GM23338 (cell line): Measurements from ENCODE around the gene MRTO4. TPM values are rescaled to one million over a fixed set of nuclear protein-coding genes. Genes with fewer than 3 reads are reported as not detected.

Source experiments
- ATAC-seq: fragments of 200-7000 bp; cut with Tn5 transposase; 3 replicates; pipeline ENCODE4 v1.9.1; 2020
- DNase-seq: peaks from one replicate; pipeline ENCODE4 v3.0.0-alpha.2; 2015; ENCODE audit warnings: low spot score
- H2AFZ ChIP-seq: fragments of 200-600 bp; sonication (generic); 2 replicates; pipeline ENCODE4 v1.8.0; 2016; ENCODE audit warnings: antibody characterized with exemption, mild to moderate bottlenecking, moderate library complexity
- H3F3A ChIP-seq: fragments of 200-600 bp; sonication (generic); replicated peaks from 2 replicates; pipeline ENCODE4 v1.8.0; 2017; ENCODE audit warnings: antibody characterized with exemption, mixed run types, low read depth
- H3K27ac ChIP-seq: fragments of 200-600 bp; sonication (generic); 2 replicates; pipeline ENCODE4 v1.6.1; 2016; ENCODE audit warnings: low read depth
- H3K27me3 ChIP-seq: fragments of 200-600 bp; sonication (generic); 2 replicates; pipeline ENCODE4 v1.8.0; 2016; ENCODE audit warnings: mild to moderate bottlenecking, mixed run types, moderate library complexity; ENCODE audit not compliant: insufficient read depth
- H3K36me3 ChIP-seq: fragments of 200-600 bp; sonication (generic); 2 replicates; pipeline ENCODE4 v1.8.0; 2016; ENCODE audit warnings: mild to moderate bottlenecking; ENCODE audit not compliant: insufficient read depth
- H3K4me1 ChIP-seq: fragments of 200-600 bp; sonication (generic); 2 replicates; pipeline ENCODE4 v1.8.0; 2016; ENCODE audit warnings: mild to moderate bottlenecking, moderate library complexity; ENCODE audit not compliant: insufficient read depth
- H3K4me2 ChIP-seq: fragments of 200-600 bp; sonication (generic); 2 replicates; pipeline ENCODE4 v1.7.1; 2017; ENCODE audit warnings: mixed run types
- H3K4me3 ChIP-seq: fragments of 200-600 bp; sonication (generic); 2 replicates; pipeline ENCODE4 v1.6.1; 2016; ENCODE audit warnings: mixed run types
- H3K79me2 ChIP-seq: fragments of 200-600 bp; sonication (generic); replicated peaks from 2 replicates; pipeline ENCODE4 v1.8.0; 2017; ENCODE audit warnings: mild to moderate bottlenecking; ENCODE audit not compliant: insufficient read depth
- H3K9me2 ChIP-seq: fragments of 200-600 bp; sonication (generic); 2 replicates; pipeline ENCODE4 v1.8.0; 2017; ENCODE audit not compliant: insufficient read depth
- H4K20me1 ChIP-seq: fragments of 200-600 bp; sonication (generic); replicated peaks from 2 replicates; pipeline ENCODE4 v1.8.0; 2017; ENCODE audit warnings: mild to moderate bottlenecking; ENCODE audit not compliant: insufficient read depth
- H3K27ac Mint-ChIP-seq: 2 replicates; pipeline ENCODE4 v1.8.0; 2020; ENCODE audit warnings: inconsistent platforms, mild to moderate bottlenecking, moderate library complexity, mixed read lengths
- H3K27me3 Mint-ChIP-seq: 3 replicates; pipeline ENCODE4 v1.8.0; 2022; ENCODE audit warnings: low read depth, mild to moderate bottlenecking, moderate library complexity, mixed read lengths, inconsistent platforms; ENCODE audit not compliant: insufficient read depth, poor library complexity
- H3K36me3 Mint-ChIP-seq: 3 replicates; pipeline ENCODE4 v1.8.0; 2021; ENCODE audit warnings: low read depth, mild to moderate bottlenecking, inconsistent platforms, moderate library complexity, mixed read lengths
- H3K4me1 Mint-ChIP-seq: 3 replicates; pipeline ENCODE4 v1.8.0; 2020; ENCODE audit warnings: mild to moderate bottlenecking, inconsistent platforms, mixed read lengths
- H3K4me3 Mint-ChIP-seq: 3 replicates; pipeline ENCODE4 v1.8.0; 2021; ENCODE audit warnings: moderate library complexity, mild to moderate bottlenecking, inconsistent platforms, mixed read lengths
- H3K9me3 Mint-ChIP-seq: 3 replicates; pipeline ENCODE4 v1.8.0; 2020; ENCODE audit warnings: moderate library complexity, mild to moderate bottlenecking, inconsistent platforms, mixed read lengths
- CREB1 ChIP-seq: fragments of 250-450 bp; sonication (Bioruptor Pico); IDR thresholded peaks from 2 replicates; pipeline ENCODE4 v1.5.0; 2020; ENCODE audit warnings: low read depth, mild to moderate bottlenecking, moderate library complexity
- ETS1 ChIP-seq: IDR thresholded peaks from 2 replicates; pipeline ENCODE4 v1.6.1; 2016; ENCODE audit warnings: antibody characterized with exemption
- EZH2 ChIP-seq: fragments of 200-600 bp; sonication (generic); IDR thresholded peaks from one replicate; pipeline ENCODE4 v1.8.0; 2017; ENCODE audit warnings: antibody characterized with exemption, mild to moderate bottlenecking, low read depth; ENCODE audit not compliant: unreplicated experiment
- EZH2phosphoT487 ChIP-seq: fragments of 200-600 bp; sonication (generic); IDR thresholded peaks from one replicate; pipeline ENCODE4 v1.8.1; 2018; ENCODE audit warnings: antibody characterized with exemption; ENCODE audit not compliant: unreplicated experiment
- JUNB ChIP-seq: IDR thresholded peaks from one replicate; pipeline ENCODE4 v1.6.1; 2016; ENCODE audit warnings: antibody characterized with exemption; ENCODE audit not compliant: unreplicated experiment
- NANOG ChIP-seq: IDR thresholded peaks from 2 replicates; pipeline ENCODE4 v1.6.1; 2016; ENCODE audit warnings: antibody characterized with exemption, borderline replicate concordance
- POLR2AphosphoS5 ChIP-seq: IDR thresholded peaks from 2 replicates; pipeline ENCODE4 v1.6.1; 2016; ENCODE audit warnings: antibody characterized with exemption, low read depth
- REST ChIP-seq: IDR thresholded peaks from one replicate; pipeline ENCODE4 v1.6.1; 2018; ENCODE audit warnings: antibody characterized with exemption; ENCODE audit not compliant: unreplicated experiment
- STAT1 ChIP-seq: IDR thresholded peaks from one replicate; pipeline ENCODE4 v1.6.1; 2016; ENCODE audit warnings: antibody characterized with exemption; ENCODE audit not compliant: unreplicated experiment
- ZNF114 ChIP-seq: fragments of 250-450 bp; sonication (Bioruptor Pico); IDR thresholded peaks from 2 replicates; pipeline ENCODE4 v1.5.0; 2020; ENCODE audit warnings: mild to moderate bottlenecking, moderate library complexity
- ZNF331 ChIP-seq: fragments of 250-450 bp; sonication (Bioruptor Pico); IDR thresholded peaks from 2 replicates; pipeline ENCODE4 v1.5.0; 2020; ENCODE audit warnings: low read depth, mild to moderate bottlenecking, moderate library complexity
- ZNF462 ChIP-seq: fragments of 250-450 bp; sonication (Bioruptor Pico); IDR thresholded peaks from 2 replicates; pipeline ENCODE4 v1.5.0; 2020; ENCODE audit warnings: mild to moderate bottlenecking, moderate library complexity
- polyA plus RNA-seq: library from polyadenylated mRNA; unstranded; fragments of >200 nt; fragmentation: Nextera tagmentation; extraction: Ambion mirVana; gene quantifications from 2 replicates; pipeline ENCODE4 v1.2.1, GENCODE V29; 2016
- total RNA-seq: library from RNA; depleted of rRNA; stranded (reverse); fragments of >200 nt; shearing (Covaris generic); gene quantifications from 2 replicates; pipeline ENCODE4 v1.2.3, GENCODE V29; 2014
- TF ChIP-seq, protein P1 (sequence below), 2 experiments: fragments of 200-600 bp in 1 of 2; sonication (generic) in 1 of 2; conservative IDR thresholded peaks; 2 replicates each; pipeline versions ENCODE4 v1.5.1 to v1.6.1; 2016 to 2017; ENCODE audit warnings: antibody characterized with exemption in 2 of 2, low read depth in 2 of 2, mild to moderate bottlenecking in 2 of 2, moderate library complexity in 1 of 2

Gene MRTO4
- total and polyA plus RNA-seq, 2 experiments from 2014 or later, result 54.2 to 88.5 TPM

DNA sequence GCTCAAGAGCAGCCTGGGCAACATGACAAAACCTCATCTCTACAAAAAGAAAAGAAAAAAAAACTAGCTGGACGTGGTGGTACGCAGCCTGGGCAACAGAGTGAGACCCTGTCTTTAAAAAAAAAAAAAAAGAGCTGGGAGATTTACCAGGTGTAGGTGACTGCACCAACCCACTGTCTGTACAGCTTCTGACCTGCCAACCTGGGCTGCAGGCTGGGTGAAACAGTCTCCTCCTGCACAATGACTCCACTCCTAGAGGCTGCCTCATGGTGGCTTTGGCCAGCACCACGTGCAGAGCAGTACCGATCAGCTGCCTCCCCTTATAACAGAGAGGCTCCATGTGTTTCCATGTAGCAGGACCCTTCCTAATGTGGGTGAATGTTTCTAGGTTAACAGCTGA lies 3.7 kb downstream of the MRTO4 start:
- Histone ChIP-seq H4K20me1 (peaks cover 26% of the 10 kb centered on the region), H2AFZ (no peak overlapping the region), H3K4me2 (no peak overlapping the region), H3K27me3 (no peaks in the 10 kb centered on the region), H3K79me2 (peaks cover 59% of the 10 kb centered on the region), H3K36me3 (peaks cover 33% of the 10 kb centered on the region), H3K27ac (no peak overlapping the region), H3K4me1 (peaks cover 12% of the 10 kb centered on the region), H3K4me3 (no peak overlapping the region), H3K9me2 (no peaks in the 10 kb centered on the region), H3F3A (no peaks in the 10 kb centered on the region)
- DNase-seq, result no peak
- Mint-ChIP-seq H3K27ac (no peak overlapping the region), H3K9me3 (peaks cover 3% of the 10 kb centered on the region; the same call in 1 of the 3 replicates), H3K36me3 (peaks cover 66% of the 10 kb centered on the region), H3K27me3 (peaks cover 23% of the 10 kb centered on the region), H3K4me3 (no peak overlapping the region), H3K4me1 (peaks cover 16% of the 10 kb centered on the region)
- ATAC-seq, result no peak
- TF ChIP-seq NANOG (no peak), ETS1 (no peak), ZNF462 (CRISPR knock-in tag) (no peak), STAT1 (no peak), EZH2 (no peak), REST (no peak), JUNB (no peak), POLR2AphosphoS5 (no peak), ZNF331 (no peak), ZNF114 (CRISPR knock-in tag) (no peak), EZH2phosphoT487 (no peak), CREB1 (CRISPR knock-in tag) (no peak)
- TF ChIP-seq, protein P1, sequence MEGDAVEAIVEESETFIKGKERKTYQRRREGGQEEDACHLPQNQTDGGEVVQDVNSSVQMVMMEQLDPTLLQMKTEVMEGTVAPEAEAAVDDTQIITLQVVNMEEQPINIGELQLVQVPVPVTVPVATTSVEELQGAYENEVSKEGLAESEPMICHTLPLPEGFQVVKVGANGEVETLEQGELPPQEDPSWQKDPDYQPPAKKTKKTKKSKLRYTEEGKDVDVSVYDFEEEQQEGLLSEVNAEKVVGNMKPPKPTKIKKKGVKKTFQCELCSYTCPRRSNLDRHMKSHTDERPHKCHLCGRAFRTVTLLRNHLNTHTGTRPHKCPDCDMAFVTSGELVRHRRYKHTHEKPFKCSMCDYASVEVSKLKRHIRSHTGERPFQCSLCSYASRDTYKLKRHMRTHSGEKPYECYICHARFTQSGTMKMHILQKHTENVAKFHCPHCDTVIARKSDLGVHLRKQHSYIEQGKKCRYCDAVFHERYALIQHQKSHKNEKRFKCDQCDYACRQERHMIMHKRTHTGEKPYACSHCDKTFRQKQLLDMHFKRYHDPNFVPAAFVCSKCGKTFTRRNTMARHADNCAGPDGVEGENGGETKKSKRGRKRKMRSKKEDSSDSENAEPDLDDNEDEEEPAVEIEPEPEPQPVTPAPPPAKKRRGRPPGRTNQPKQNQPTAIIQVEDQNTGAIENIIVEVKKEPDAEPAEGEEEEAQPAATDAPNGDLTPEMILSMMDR (conservative IDR thresholded peaks at IDR 0.05; ENCODE audit: low read depth in 2 of 2), result no peak
